GM10847 (cell line): Measurements from ENCODE around the gene LRMDA.

Experiments
- POLR2A ChIP-seq: IDR thresholded peaks from 2 replicates; pipeline ENCODE4 v1.6.1; 2011; ENCODE audit not compliant: insufficient read length; ENCODE audit errors: extremely low read depth

Gene LRMDA

GRCh38 chr10:75399461-75400162, 31.8 kb upstream of the LRMDA start:
- no peak for TF ChIP-seq POLR2A

GRCh38 chr10:75400163-75400770, 31.2 kb upstream of the LRMDA start:
- TF ChIP-seq POLR2A: no peak

GRCh38 chr10:75400771-75401568, 30.5 kb upstream of the LRMDA start:
- no peak for TF ChIP-seq POLR2A

DNA sequence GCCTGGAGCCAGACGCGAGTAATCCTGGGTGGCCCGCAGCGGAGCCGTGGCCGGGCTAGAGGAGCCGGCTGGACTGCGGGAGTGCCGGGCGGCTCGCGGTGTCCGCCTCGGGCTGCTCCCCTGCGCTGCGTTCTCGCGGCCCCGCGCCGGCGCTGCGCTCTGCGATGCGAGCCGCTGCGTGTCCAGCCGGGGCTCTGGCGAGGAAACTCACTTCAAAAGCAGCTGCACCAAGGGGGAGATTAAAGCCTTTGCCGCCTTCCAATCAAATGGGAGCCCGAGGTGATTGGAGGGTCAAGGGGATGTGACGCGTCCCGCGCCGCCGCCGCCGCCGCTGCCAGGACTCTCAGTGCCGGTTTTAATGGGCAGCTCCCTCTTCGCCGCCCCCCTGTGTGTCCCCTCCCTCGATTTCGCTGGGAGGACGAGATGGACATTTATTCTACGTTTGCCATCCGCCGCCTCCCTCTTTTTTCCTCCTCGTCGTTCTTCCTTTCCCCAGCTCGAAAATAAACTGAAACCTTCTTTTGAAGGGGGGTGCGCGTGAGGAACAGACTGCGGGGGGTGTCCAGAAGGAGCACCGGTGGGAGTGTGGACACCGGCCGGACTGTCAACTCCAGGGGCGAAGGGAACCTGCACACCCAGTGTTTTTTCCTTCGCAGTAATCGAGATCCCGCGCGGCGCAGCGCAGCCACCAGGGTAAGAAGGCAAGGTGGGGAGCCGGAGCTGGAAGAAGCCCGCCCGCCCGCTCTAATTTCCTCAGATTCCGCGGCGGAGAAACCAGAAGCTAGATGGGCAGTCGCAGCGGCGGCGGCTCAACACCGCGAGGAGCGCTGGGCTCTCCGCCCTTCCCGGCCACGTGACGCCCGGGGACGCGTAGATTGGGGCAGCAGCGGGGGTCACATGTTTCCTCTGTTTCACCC, 29.6 kb upstream of the LRMDA start, which contains the start of gene ZNF503:
TSS of gene ZNF503 (minus strand) at position 196 of the 917 bp plus-strand sequence. CDS start 345 bp downstream, outside the sequence.
- peak; percentile 29 for TF ChIP-seq POLR2A

GRCh38 chr10:75402486-75403143, 28.8 kb upstream of the LRMDA start:
- no peak for TF ChIP-seq POLR2A

- TF ChIP-seq POLR2A: no peak
These were observed 28.1 kb upstream of the LRMDA start for GRCh38 chr10:75403144-75403938.

- no peak for TF ChIP-seq POLR2A
These were observed 27.2 kb upstream of the LRMDA start for GRCh38 chr10:75403939-75404814.

DNA sequence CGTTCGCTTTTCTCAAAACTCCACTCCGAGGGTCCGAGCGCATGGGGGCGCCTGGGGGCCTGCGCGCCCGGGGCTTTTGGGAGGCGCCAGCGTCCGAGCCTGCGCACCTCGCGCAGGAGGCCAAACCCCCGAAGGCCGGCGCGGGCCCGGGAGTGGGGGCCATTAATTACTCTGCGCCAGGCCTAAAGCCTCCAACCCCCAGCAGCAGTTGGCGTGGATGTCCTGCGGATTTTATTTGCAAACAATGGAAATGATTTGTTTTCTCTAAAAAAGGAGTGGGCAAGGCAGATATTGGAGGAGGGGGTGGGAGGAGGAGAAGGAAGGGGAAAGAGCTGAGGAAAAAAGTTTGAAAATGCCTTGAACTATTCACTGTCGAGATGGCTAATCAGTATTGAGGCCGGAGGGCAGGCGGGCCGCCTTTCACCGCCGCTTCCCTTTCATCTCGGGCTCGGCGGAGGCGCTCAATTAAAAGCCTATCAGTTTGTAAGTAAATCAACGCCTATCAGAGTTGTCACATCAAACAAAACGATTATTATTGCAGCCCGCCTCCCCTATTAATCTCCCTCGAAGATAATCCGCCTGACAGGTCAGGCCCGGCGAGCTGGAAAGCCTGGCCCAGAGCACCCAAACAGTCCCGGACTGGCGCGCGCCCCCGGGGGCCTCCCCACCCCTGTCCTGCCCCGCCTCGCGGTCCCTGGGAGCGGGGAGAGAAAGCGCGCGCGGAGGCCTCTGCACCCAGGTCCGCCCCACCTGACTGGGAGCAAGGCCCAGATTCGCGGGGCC, 26.4 kb upstream of the LRMDA start:
- no peak for TF ChIP-seq POLR2A

DNA sequence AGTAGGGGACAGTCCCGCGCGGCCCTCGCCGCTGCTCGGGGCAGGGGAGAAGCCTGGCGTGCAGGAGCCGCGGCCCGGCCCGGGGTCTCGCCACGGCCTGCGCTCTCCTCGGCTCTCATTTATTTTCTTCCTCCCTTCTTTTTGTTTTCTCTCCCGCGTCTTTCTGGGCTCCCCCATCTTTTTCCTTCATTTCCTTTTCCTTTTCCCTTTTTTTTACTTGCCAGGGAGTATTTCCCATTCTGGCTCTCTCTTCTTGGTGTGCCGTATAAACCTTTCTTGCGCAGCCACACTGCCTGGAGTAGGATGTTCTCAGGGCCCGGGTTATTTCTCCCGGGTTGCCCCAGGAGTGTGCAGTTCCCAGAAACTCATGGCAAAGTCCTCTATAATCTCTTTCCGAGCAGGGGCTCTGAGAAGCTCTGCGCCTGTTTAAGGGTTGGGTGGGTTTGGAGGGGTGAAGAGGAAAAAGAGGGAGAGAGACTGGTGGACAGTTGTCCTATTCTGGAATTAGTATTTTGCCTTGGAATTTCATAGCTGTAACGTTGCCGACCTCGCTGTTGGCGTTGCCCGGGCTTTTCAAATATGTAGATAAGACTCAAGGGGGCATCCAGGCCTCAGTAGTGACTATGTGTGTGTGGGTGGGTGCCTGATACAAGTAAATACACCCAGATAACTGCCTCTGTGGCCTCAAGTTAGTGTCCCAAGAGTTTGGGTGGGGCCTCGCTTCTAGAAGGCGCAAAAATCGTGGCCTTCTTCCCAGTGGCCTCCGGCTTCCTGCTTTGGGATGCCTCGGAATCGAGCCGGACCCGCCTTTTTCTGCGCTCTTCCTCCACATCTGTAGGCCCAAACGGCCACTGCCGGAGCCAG, 25.6 kb upstream of the LRMDA start:
- TF ChIP-seq POLR2A: no peak

DNA sequence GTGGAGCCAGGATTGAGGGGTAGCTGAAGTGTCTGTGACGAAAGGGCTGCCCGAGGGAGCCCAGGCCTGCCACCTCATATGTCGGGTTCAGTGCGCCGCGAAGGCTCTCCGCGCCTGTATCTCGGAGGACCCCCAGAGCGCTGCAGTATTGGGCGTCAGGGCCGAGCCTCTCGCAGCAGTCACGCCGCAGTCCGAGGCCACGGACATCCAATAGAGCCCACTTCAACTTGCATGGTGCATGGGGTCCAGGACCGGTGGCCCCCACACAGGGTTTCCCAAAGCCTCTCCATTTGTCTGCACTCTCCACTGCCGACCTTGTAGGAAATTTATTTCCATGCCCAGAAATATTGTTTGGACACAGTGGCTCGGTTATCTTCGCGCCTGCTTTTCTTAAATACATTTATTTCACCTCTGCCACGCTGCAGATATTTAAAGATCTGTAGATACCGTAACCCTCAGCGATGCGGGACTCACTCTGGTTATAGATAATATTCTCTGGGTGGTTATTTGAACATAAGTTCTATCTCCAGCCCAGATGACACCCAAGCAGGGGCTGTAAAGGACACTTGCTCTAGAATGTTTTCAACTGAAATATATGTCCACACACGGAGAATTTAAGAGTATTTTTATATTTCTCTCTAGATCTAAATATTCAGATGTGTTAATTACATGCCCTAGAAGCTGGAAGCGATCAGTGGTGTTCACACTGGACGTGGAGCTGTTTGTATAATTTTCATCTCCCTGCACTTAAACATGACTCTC, 24.8 kb upstream of the LRMDA start:
- no peak for TF ChIP-seq POLR2A
